H9 (cell line): ENCODE data around the gene LMOD1. TPM values are rescaled to one million over a fixed set of nuclear protein-coding genes. Genes with fewer than 3 reads are reported as not detected.

ENCODE experiments used
- DNase-seq: peaks from one replicate; pipeline ENCODE4 v3.0.0-alpha.2; 2017
- H2AFZ ChIP-seq: one replicate; pipeline ENCODE4 v1.6.1; 2013; ENCODE audit warnings: mild to moderate bottlenecking, low read length, control low read depth, moderate library complexity
- H2AK5ac ChIP-seq: 2 replicates; pipeline ENCODE4 v1.6.1; 2013; ENCODE audit warnings: low read length, control low read depth, mixed read lengths; ENCODE audit not compliant: insufficient read length
- H2BK120ac ChIP-seq: one replicate; pipeline ENCODE4 v1.6.1; 2013; ENCODE audit warnings: low read depth, mild to moderate bottlenecking, low read length, control low read depth, inconsistent platforms; ENCODE audit not compliant: poor library complexity, severe bottlenecking
- H2BK12ac ChIP-seq: 2 replicates; pipeline ENCODE4 v1.6.1; 2013; ENCODE audit warnings: low read length, control low read depth, mixed read lengths, low read depth; ENCODE audit not compliant: insufficient read length
- H2BK15ac ChIP-seq: 2 replicates; pipeline ENCODE4 v1.6.1; 2013; ENCODE audit warnings: low read depth, low read length, control low read depth
- H2BK20ac ChIP-seq: one replicate; pipeline ENCODE4 v1.6.1; 2013; ENCODE audit warnings: low read depth, mild to moderate bottlenecking, low read length, control low read depth, inconsistent platforms; ENCODE audit not compliant: poor library complexity, severe bottlenecking
- H2BK5ac ChIP-seq: 2 replicates; pipeline ENCODE4 v1.6.1; 2013; ENCODE audit warnings: low read length, control low read depth, mixed read lengths; ENCODE audit not compliant: insufficient read length
- H3K14ac ChIP-seq: 2 replicates; pipeline ENCODE4 v1.6.1; 2013; ENCODE audit warnings: low read length, control low read depth; ENCODE audit not compliant: insufficient read depth
- H3K18ac ChIP-seq: 2 replicates; pipeline ENCODE4 v1.6.1; 2013; ENCODE audit warnings: low read depth, mild to moderate bottlenecking, mixed read lengths, low read length, control low read depth; ENCODE audit not compliant: insufficient read length
- H3K23ac ChIP-seq: 2 replicates; pipeline ENCODE4 v1.6.1; 2013; ENCODE audit warnings: low read length, control low read depth, mixed read lengths, low read depth; ENCODE audit not compliant: insufficient read length
- H3K23me2 ChIP-seq: 2 replicates; pipeline ENCODE4 v1.6.1; 2013; ENCODE audit warnings: low read depth, mild to moderate bottlenecking, mixed read lengths, low read length, control low read depth; ENCODE audit not compliant: insufficient read length, poor library complexity, severe bottlenecking
- H3K27ac ChIP-seq: 2 replicates; pipeline ENCODE4 v1.5.1; 2013; ENCODE audit warnings: low read length, control low read depth, mixed read lengths, low read depth; ENCODE audit not compliant: insufficient read length
- H3K27me3 ChIP-seq: 2 replicates; pipeline ENCODE4 v1.6.1; 2013; ENCODE audit warnings: low read length, control low read depth, inconsistent platforms; ENCODE audit not compliant: insufficient read depth
- H3K4ac ChIP-seq: 2 replicates; pipeline ENCODE4 v1.6.1; 2013; ENCODE audit warnings: low read depth, mild to moderate bottlenecking, control low read depth, inconsistent platforms, low read length, moderate library complexity
- H3K4me1 ChIP-seq: 2 replicates; pipeline ENCODE4 v1.6.1; 2013; ENCODE audit warnings: low read length, control low read depth, inconsistent platforms; ENCODE audit not compliant: insufficient read depth
- H3K4me2 ChIP-seq: 2 replicates; pipeline ENCODE4 v1.6.1; 2013; ENCODE audit warnings: low read length, control low read depth, mixed read lengths; ENCODE audit not compliant: insufficient read length, insufficient read depth
- H3K56ac ChIP-seq: 2 replicates; pipeline ENCODE4 v1.6.1; 2013; ENCODE audit warnings: low read depth, mild to moderate bottlenecking, mixed read lengths, low read length, control low read depth; ENCODE audit not compliant: insufficient read length
- H3K79me1 ChIP-seq: 2 replicates; pipeline ENCODE4 v1.6.1; 2013; ENCODE audit warnings: low read depth, mild to moderate bottlenecking, moderate library complexity, low read length, control low read depth, inconsistent platforms; ENCODE audit not compliant: insufficient read depth, poor library complexity, severe bottlenecking
- H3K79me2 ChIP-seq: 2 replicates; pipeline ENCODE4 v1.6.1; 2013; ENCODE audit warnings: low read length, control low read depth, inconsistent platforms; ENCODE audit not compliant: insufficient read depth
- H3K9ac ChIP-seq: 2 replicates; pipeline ENCODE4 v1.6.1; 2013; ENCODE audit warnings: low read length, control low read depth, mixed read lengths; ENCODE audit not compliant: insufficient read length; ENCODE audit errors: extremely low read depth
- H3K9me3 ChIP-seq: one replicate; pipeline ENCODE4 v1.6.1; 2013; ENCODE audit warnings: low read depth, low read length, inconsistent platforms; ENCODE audit not compliant: control insufficient read depth
- H3T11ph ChIP-seq: one replicate; pipeline ENCODE4 v1.6.1; 2013; ENCODE audit warnings: mild to moderate bottlenecking, low read length, control low read depth, inconsistent platforms
- H4K20me1 ChIP-seq: one replicate; pipeline ENCODE4 v1.6.1; 2013; ENCODE audit not compliant: control insufficient read depth, insufficient read length, insufficient read depth
- H4K5ac ChIP-seq: 2 replicates; pipeline ENCODE4 v1.6.1; 2013; ENCODE audit warnings: low read depth, mild to moderate bottlenecking, mixed read lengths, low read length, control low read depth; ENCODE audit not compliant: insufficient read length
- H4K8ac ChIP-seq: replicated peaks from 2 replicates; pipeline ENCODE4 v1.6.1; 2013; ENCODE audit warnings: low read length, control low read depth, mixed read lengths, low read depth; ENCODE audit not compliant: insufficient read length
- H4K91ac ChIP-seq: 2 replicates; pipeline ENCODE4 v1.6.1; 2013; ENCODE audit warnings: low read depth, mild to moderate bottlenecking, moderate library complexity, mixed read lengths, low read length, control low read depth; ENCODE audit not compliant: insufficient read length
- H3K27ac Mint-ChIP-seq, 3 experiments: 2 replicates in 2 of 3; 3 replicates in 1 of 3; pipeline ENCODE4 v1.8.0; 2020 to 2021; ENCODE audit warnings: mixed read lengths in 3 of 3, mild to moderate bottlenecking in 1 of 3, moderate library complexity in 1 of 3
- H3K27me3 Mint-ChIP-seq: 2 replicates; pipeline ENCODE4 v1.8.0; 2021; ENCODE audit warnings: low read depth, mild to moderate bottlenecking, moderate library complexity, mixed read lengths
- H3K36me3 Mint-ChIP-seq, 3 experiments: 2 replicates in 2 of 3; 3 replicates in 1 of 3; pipeline ENCODE4 v1.8.0; 2020 to 2021; ENCODE audit warnings: low read depth in 3 of 3, mixed read lengths in 3 of 3; ENCODE audit not compliant: insufficient read depth in 1 of 3
- H3K4me1 Mint-ChIP-seq, 2 experiments: 2 replicates each; pipeline ENCODE4 v1.8.0; 2020; ENCODE audit warnings: mixed read lengths in 2 of 2
- H3K4me3 Mint-ChIP-seq, 2 experiments: 2 replicates in 1 of 2; 3 replicates in 1 of 2; pipeline ENCODE4 v1.8.0; 2020 to 2021; ENCODE audit warnings: mild to moderate bottlenecking in 2 of 2, mixed read lengths in 2 of 2, moderate library complexity in 1 of 2
- H3K9me3 Mint-ChIP-seq, 2 experiments: 2 replicates in 1 of 2; 3 replicates in 1 of 2; pipeline ENCODE4 v1.8.0; 2020; ENCODE audit warnings: mild to moderate bottlenecking in 2 of 2, mixed read lengths in 2 of 2, moderate library complexity in 1 of 2
- CTCF ChIP-seq: fragments of 200-600 bp; sonication (generic); conservative IDR thresholded peaks from 3 replicates; pipeline ENCODE4 v1.8.0; 2021; ENCODE audit warnings: antibody characterized with exemption, mild to moderate bottlenecking
- WGBS: extraction: QIAGEN DNeasy Blood & Tissue Kit; methylation state at CpG from one replicate; pipeline ENCODE4 v1.1.7; 2013; ENCODE audit warnings: missing lambda C conversion rate, low lambda C conversion rate, mixed read lengths; ENCODE audit not compliant: insufficient read length; ENCODE audit errors: extremely low coverage; 5-methylcytosine and 5-hydroxymethylcytosine counted together
- total RNA-seq: library from RNA; stranded (reverse); gene quantifications from 2 replicates; pipeline ENCODE4 v1.2.1, GENCODE V29; 2021

The LMOD1 gene
- total RNA-seq, 1 experiment from 2014 or later = 0.31 TPM

- Histone ChIP-seq H4K91ac (no peak overlapping the region), H3K9me3 (no peaks in the 10 kb centered on the region), H4K5ac (no peak overlapping the region), H3K9ac (no peak overlapping the region), H3K56ac (no peak overlapping the region), H3K27ac (no peak overlapping the region), H3K23me2 (peaks cover 6% of the 10 kb centered on the region), H2BK12ac (no peak overlapping the region), H3K4me1 (peaks cover 6% of the 10 kb centered on the region), H3K79me2 (no peaks in the 10 kb centered on the region), H3K4me2 (no peak overlapping the region), H2BK20ac (no peak overlapping the region), H4K20me1 (no peaks in the 10 kb centered on the region), H2BK5ac (no peak overlapping the region), H3K18ac (no peak overlapping the region), H3T11ph (no peak overlapping the region), H2BK15ac (no peak overlapping the region), H4K8ac (no peak overlapping the region), H3K23ac (no peak overlapping the region), H2AFZ (no peak overlapping the region), H3K4ac (no peak overlapping the region), H2AK5ac (no peak overlapping the region), H3K14ac (no peak overlapping the region), H3K27me3 (peaks cover 8% of the 10 kb centered on the region; the same call in 1 of the 2 replicates), H2BK120ac (no peak overlapping the region), H3K79me1 (no peaks in the 10 kb centered on the region)
- Mint-ChIP-seq H3K9me3 (no peaks in the 10 kb centered on the region; a peak in 1 of 5 replicates), H3K4me1 (peaks cover 28 to 44% of the 10 kb centered on the region in 2 experiments), H3K36me3 (no peaks in the 10 kb centered on the region), H3K27ac (no peak overlapping the region), H3K4me3 (peak overlapping the region in 1 of 2 experiments; percentile 84; a peak in 1 of 5 replicates), H3K27me3 (peaks cover 32% of the 10 kb centered on the region)
- DNase-seq = no peak
- no peak for TF ChIP-seq CTCF
- no CpG with 5 or more reads among the region's 3 CpGs for WGBS
These were observed 1.7 kb downstream of the LMOD1 start for GRCh38 chr1:201944639-201945038.
